HCT116 (cell line): Measurements from ENCODE around the gene MSANTD3. TPM values are rescaled to one million over a fixed set of nuclear protein-coding genes. Genes with fewer than 3 reads are reported as not detected.

Experiments used
- ATAC-seq: fragments of 200-7000 bp; cut with Tn5 transposase; 2 replicates; pipeline ENCODE4 v1.9.1; 2020; ENCODE audit warnings: mild to moderate bottlenecking, moderate library complexity
- BruUV-seq: library from RNA; stranded (reverse); fragments of 400-500 nt; replicated peaks from 2 replicates; lab custom pipeline; 2021; lab: Mats Ljungman, UMichigan
- CTCF ChIA-PET: fragments of 300-600 bp; sonication (Branson Sonifier 250); formaldehyde crosslinking; loops from one replicate; lab custom pipeline; 2021; ENCODE audit warnings: antibody characterized with exemption; lab: Charles Lee
- POLR2A ChIA-PET: fragments of 300-600, 350-600 bp; sonication (Branson Sonifier 250); formaldehyde crosslinking; loops from one replicate; lab custom pipeline; 2021; ENCODE audit warnings: antibody characterized with exemption; lab: Charles Lee
- RAD21 ChIA-PET, 2 experiments: fragments of 300-600 bp; sonication (Branson Sonifier 250); formaldehyde crosslinking; loops; one replicate each; lab custom pipeline; 2023; ENCODE audit warnings: low total read pairs in 2 of 2; ENCODE audit not compliant: uncharacterized antibody in 2 of 2, unreplicated experiment in 2 of 2, low non-redundant PET in 1 of 2; lab: Charles Lee
- DNase-seq: peaks from one replicate; pipeline ENCODE4 v3.0.0-alpha.2; 2010; ENCODE audit warnings: low read depth, low spot score
- H2AFZ ChIP-seq: fragments of 200-600 bp; shearing (Covaris generic), sonication (generic); 2 replicates; pipeline ENCODE4 v1.6.1; 2017; ENCODE audit warnings: low read depth, mixed run types, mixed read lengths, antibody characterized with exemption, low read length; ENCODE audit not compliant: poor library complexity, severe bottlenecking
- H3K27ac ChIP-seq: 2 replicates; pipeline ENCODE4 v1.5.1; 2012; ENCODE audit warnings: low read depth, low read length
- H3K27me3 ChIP-seq: fragments of 200-600 bp; sonication (generic); 2 replicates; pipeline ENCODE4 v1.6.1; 2016; ENCODE audit warnings: mixed run types, low read length, mixed read lengths; ENCODE audit not compliant: insufficient read depth
- H3K36me3 ChIP-seq, 2 experiments: fragments of 200-500 bp in 1 of 2; fragments of 200-600 bp in 1 of 2; sonication (Bioruptor generic) in 1 of 2; sonication (generic) in 1 of 2; 2 replicates each; pipeline versions ENCODE4 v1.5.1 to v1.6.1; 2014 to 2016; ENCODE audit warnings: low read length in 2 of 2, inconsistent platforms in 1 of 2, mixed read lengths in 1 of 2, mixed run types in 1 of 2; ENCODE audit not compliant: insufficient read depth in 2 of 2, control insufficient read depth in 1 of 2
- H3K4me1 ChIP-seq, 2 experiments: fragments of 200-600 bp in 1 of 2; sonication (generic) in 1 of 2; 2 replicates each; pipeline versions ENCODE4 v1.5.1 to v1.6.1; 2012 to 2017; ENCODE audit warnings: low read length in 2 of 2, inconsistent platforms in 1 of 2, mild to moderate bottlenecking in 1 of 2, mixed read lengths in 1 of 2, mixed run types in 1 of 2, moderate library complexity in 1 of 2; ENCODE audit not compliant: insufficient read depth in 2 of 2, control insufficient read depth in 1 of 2
- H3K4me2 ChIP-seq: fragments of 200-600 bp; sonication (generic); 2 replicates; pipeline ENCODE4 v1.6.1; 2017; ENCODE audit warnings: mixed run types, low read length, mixed read lengths
- H3K4me3 ChIP-seq, 2 experiments: fragments of 200-600 bp in 1 of 2; sonication (generic) in 1 of 2; replicated peaks in 1 of 2; 2 replicates each; pipeline ENCODE4 v1.5.1; 2011 to 2016; ENCODE audit warnings: low read length in 2 of 2, control low read depth in 1 of 2, low read depth in 1 of 2, mild to moderate bottlenecking in 1 of 2, mixed read lengths in 1 of 2, mixed run types in 1 of 2
- H3K79me2 ChIP-seq: fragments of 200-600 bp; sonication (generic); 2 replicates; pipeline ENCODE4 v1.6.1; 2017; ENCODE audit warnings: mild to moderate bottlenecking, mixed run types, low read length, moderate library complexity, mixed read lengths; ENCODE audit not compliant: insufficient read depth
- H3K9ac ChIP-seq: fragments of 200-600 bp; sonication (generic); 2 replicates; pipeline ENCODE4 v1.6.1; 2016; ENCODE audit warnings: low read length, mixed read lengths
- H3K9me2 ChIP-seq: fragments of 200-600 bp; sonication (generic), shearing (Covaris generic); 2 replicates; pipeline ENCODE4 v1.6.1; 2017; ENCODE audit warnings: mixed run types, mild to moderate bottlenecking, moderate library complexity; ENCODE audit not compliant: insufficient read depth
- H3K9me3 ChIP-seq, 2 experiments: fragments of 200-500 bp in 1 of 2; fragments of 200-600 bp in 1 of 2; sonication (Bioruptor generic) in 1 of 2; sonication (generic) in 1 of 2; 2 replicates each; pipeline ENCODE4 v1.6.1; 2014 to 2017; ENCODE audit warnings: low read length in 2 of 2, mixed read lengths in 2 of 2, inconsistent platforms in 1 of 2, low read depth in 1 of 2, mild to moderate bottlenecking in 1 of 2, mixed run types in 1 of 2, moderate library complexity in 1 of 2; ENCODE audit not compliant: control insufficient read depth in 1 of 2, insufficient read depth in 1 of 2
- H4K20me1 ChIP-seq: fragments of 200-600 bp; sonication (generic), shearing (Covaris generic); 2 replicates; pipeline ENCODE4 v1.6.1; 2017; ENCODE audit warnings: mixed run types, mild to moderate bottlenecking, moderate library complexity; ENCODE audit not compliant: insufficient read depth
- ATF3 ChIP-seq: IDR thresholded peaks from 2 replicates; pipeline ENCODE4 v1.6.1; 2012
- CBX3 ChIP-seq: IDR thresholded peaks from 2 replicates; pipeline ENCODE4 v1.6.1; 2012; ENCODE audit warnings: low read depth
- CEBPB ChIP-seq: IDR thresholded peaks from 2 replicates; pipeline ENCODE4 v1.6.1; 2012; ENCODE audit warnings: low read depth
- ELF1 ChIP-seq: IDR thresholded peaks from 2 replicates; pipeline ENCODE4 v1.6.1; 2012; ENCODE audit warnings: low read depth, borderline replicate concordance
- EZH2 ChIP-seq: fragments of 200-600 bp; sonication (generic); IDR thresholded peaks from 2 replicates; pipeline ENCODE4 v1.6.1; 2017; ENCODE audit warnings: antibody characterized with exemption, mixed run types
- FOSL1 ChIP-seq: IDR thresholded peaks from 2 replicates; pipeline ENCODE4 v1.6.1; 2012; ENCODE audit warnings: low read depth
- JUND ChIP-seq: IDR thresholded peaks from 2 replicates; pipeline ENCODE4 v1.6.1; 2012
- POLR2A ChIP-seq: IDR thresholded peaks from 2 replicates; pipeline ENCODE4 v1.7.0; 2011; ENCODE audit warnings: borderline replicate concordance; ENCODE audit not compliant: insufficient read depth, insufficient read length; ENCODE audit errors: extremely low read depth
- POLR2AphosphoS5 ChIP-seq: IDR thresholded peaks from 2 replicates; pipeline ENCODE4 v1.6.1; 2011; ENCODE audit warnings: mild to moderate bottlenecking, low read depth, low read length, moderate library complexity
- SIN3A ChIP-seq: IDR thresholded peaks from 2 replicates; pipeline ENCODE4 v1.6.1; 2012; ENCODE audit warnings: low read depth
- SP1 ChIP-seq: IDR thresholded peaks from 2 replicates; pipeline ENCODE4 v1.6.1; 2012; ENCODE audit warnings: low read depth
- TCF7L2 ChIP-seq: IDR thresholded peaks from 2 replicates; pipeline ENCODE4 v1.7.0; 2011; ENCODE audit warnings: borderline replicate concordance, inconsistent platforms; ENCODE audit not compliant: insufficient read depth, insufficient read length; ENCODE audit errors: extremely low read depth
- YY1 ChIP-seq: IDR thresholded peaks from 2 replicates; pipeline ENCODE4 v1.6.1; 2011; ENCODE audit warnings: low read length, low read depth, moderate library complexity, mild to moderate bottlenecking; ENCODE audit not compliant: insufficient replicate concordance; ENCODE audit errors: extremely low read depth
- ZFX ChIP-seq: fragments of 450-650 bp; IDR thresholded peaks from 2 replicates; pipeline ENCODE4 v1.6.1; 2017
- ZNF274 ChIP-seq: fragments of 200-500 bp; sonication (Bioruptor generic); IDR thresholded peaks from 2 replicates; pipeline ENCODE4 v1.6.1; 2014; ENCODE audit warnings: mild to moderate bottlenecking, low read depth, low read length, inconsistent platforms
- intact Hi-C: fragments of 100-400 bp; cut with micrococcal nuclease; formaldehyde crosslinking; loops from 2 replicates; pipeline ENCODE4 v1.10.0; 2022
- total RNA-seq: library from RNA; stranded (reverse); gene quantifications from one replicate; pipeline ENCODE4 v1.2.1, GENCODE V29; 2021; ENCODE audit not compliant: unreplicated experiment
- TF ChIP-seq, protein P1 (sequence below): IDR thresholded peaks from 2 replicates; pipeline ENCODE4 v1.6.1; 2012
- TF ChIP-seq, protein P2 (sequence below): IDR thresholded peaks from 2 replicates; pipeline ENCODE4 v1.6.1; 2012; ENCODE audit warnings: low read depth
- TF ChIP-seq, protein P3 (sequence below): IDR thresholded peaks from 2 replicates; pipeline ENCODE4 v1.6.1; 2011; ENCODE audit warnings: mild to moderate bottlenecking, low read length, moderate library complexity; ENCODE audit not compliant: insufficient replicate concordance; ENCODE audit errors: extremely low read depth

Gene MSANTD3
- total RNA-seq, 1 experiment from 2014 or later: 31.3 TPM

DNA sequence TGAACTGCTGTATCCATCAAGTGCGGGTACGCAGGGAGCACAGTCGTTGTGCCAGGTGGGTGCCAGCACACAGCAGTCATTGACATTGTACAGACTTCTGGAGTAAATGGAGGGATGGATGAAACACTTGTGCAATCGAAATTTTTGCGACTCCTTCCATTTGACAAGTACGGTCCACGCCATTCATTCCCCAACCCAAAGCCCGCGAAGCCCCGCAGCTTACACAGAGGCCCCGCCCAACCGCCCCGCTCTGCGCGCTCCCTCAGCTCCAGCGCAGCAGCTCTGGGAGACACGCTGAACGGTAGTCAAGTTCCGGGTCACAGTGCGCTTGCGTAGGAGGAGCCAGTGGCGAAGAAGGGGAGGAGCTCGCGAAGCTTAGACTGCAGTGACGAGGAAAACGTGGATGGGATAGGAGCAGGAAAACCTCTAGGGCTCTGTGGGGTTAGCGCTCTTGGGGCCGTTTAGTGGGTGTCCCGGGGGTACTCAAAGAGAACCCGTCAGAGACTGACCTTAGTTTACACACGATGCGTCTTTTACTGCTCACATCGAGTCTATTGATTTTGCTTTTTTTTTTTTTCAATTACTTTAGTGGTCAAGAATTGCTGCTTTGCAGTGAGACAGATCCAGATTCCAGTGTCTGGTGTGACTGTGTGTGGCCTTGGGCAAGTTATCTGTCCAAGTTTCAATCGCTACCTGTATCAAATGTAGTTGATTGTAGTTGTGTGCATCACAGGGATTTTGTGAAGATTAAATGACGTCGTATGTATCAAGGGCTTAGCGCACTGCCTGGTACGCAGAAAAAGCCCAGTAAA is 15.3 kb upstream of the MSANTD3 start:
- RAD21 ChIA-PET: no interaction called here
- TF ChIP-seq, protein P1, sequence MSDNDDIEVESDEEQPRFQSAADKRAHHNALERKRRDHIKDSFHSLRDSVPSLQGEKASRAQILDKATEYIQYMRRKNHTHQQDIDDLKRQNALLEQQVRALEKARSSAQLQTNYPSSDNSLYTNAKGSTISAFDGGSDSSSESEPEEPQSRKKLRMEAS: no peak
- TF ChIP-seq JUND (no peak), EZH2 (no peak), ZFX (no peak), SIN3A (no peak), CEBPB (no peak), ELF1 (no peak), YY1 (no peak), POLR2A (no peak), POLR2AphosphoS5 (no peak), SP1 (no peak), ATF3 (no peak), ZNF274 (no peak), TCF7L2 (no peak), FOSL1 (no peak), CBX3 (no peak)
- TF ChIP-seq, protein P2, sequence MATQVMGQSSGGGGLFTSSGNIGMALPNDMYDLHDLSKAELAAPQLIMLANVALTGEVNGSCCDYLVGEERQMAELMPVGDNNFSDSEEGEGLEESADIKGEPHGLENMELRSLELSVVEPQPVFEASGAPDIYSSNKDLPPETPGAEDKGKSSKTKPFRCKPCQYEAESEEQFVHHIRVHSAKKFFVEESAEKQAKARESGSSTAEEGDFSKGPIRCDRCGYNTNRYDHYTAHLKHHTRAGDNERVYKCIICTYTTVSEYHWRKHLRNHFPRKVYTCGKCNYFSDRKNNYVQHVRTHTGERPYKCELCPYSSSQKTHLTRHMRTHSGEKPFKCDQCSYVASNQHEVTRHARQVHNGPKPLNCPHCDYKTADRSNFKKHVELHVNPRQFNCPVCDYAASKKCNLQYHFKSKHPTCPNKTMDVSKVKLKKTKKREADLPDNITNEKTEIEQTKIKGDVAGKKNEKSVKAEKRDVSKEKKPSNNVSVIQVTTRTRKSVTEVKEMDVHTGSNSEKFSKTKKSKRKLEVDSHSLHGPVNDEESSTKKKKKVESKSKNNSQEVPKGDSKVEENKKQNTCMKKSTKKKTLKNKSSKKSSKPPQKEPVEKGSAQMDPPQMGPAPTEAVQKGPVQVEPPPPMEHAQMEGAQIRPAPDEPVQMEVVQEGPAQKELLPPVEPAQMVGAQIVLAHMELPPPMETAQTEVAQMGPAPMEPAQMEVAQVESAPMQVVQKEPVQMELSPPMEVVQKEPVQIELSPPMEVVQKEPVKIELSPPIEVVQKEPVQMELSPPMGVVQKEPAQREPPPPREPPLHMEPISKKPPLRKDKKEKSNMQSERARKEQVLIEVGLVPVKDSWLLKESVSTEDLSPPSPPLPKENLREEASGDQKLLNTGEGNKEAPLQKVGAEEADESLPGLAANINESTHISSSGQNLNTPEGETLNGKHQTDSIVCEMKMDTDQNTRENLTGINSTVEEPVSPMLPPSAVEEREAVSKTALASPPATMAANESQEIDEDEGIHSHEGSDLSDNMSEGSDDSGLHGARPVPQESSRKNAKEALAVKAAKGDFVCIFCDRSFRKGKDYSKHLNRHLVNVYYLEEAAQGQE: no peak
- TF ChIP-seq, protein P3, sequence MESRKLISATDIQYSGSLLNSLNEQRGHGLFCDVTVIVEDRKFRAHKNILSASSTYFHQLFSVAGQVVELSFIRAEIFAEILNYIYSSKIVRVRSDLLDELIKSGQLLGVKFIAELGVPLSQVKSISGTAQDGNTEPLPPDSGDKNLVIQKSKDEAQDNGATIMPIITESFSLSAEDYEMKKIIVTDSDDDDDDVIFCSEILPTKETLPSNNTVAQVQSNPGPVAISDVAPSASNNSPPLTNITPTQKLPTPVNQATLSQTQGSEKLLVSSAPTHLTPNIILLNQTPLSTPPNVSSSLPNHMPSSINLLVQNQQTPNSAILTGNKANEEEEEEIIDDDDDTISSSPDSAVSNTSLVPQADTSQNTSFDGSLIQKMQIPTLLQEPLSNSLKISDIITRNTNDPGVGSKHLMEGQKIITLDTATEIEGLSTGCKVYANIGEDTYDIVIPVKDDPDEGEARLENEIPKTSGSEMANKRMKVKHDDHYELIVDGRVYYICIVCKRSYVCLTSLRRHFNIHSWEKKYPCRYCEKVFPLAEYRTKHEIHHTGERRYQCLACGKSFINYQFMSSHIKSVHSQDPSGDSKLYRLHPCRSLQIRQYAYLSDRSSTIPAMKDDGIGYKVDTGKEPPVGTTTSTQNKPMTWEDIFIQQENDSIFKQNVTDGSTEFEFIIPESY: no peak
- no peak overlapping the region for H3K9ac ChIP-seq
- H3K9me2 ChIP-seq: no peaks in the 10 kb centered on the region
- no peak overlapping the region for H3K27ac ChIP-seq
- H3K27me3 ChIP-seq: no peaks in the 10 kb centered on the region
- H3K4me1 ChIP-seq: no peaks in the 10 kb centered on the region
- no peak overlapping the region for H2AFZ ChIP-seq
- CTCF ChIA-PET: no interaction called here
- no peaks in the 10 kb centered on the region for H3K36me3 ChIP-seq
- no peaks in the 10 kb centered on the region for H3K9me3 ChIP-seq
- POLR2A ChIA-PET: no interaction called here
- ATAC-seq (no peak), DNase-seq (no peak)
- no peaks in the 10 kb centered on the region for H4K20me1 ChIP-seq
- BruUV-seq: no TSS peak
- H3K4me3 ChIP-seq: no peak overlapping the region
- H3K79me2 ChIP-seq: no peaks in the 10 kb centered on the region
- intact Hi-C loops: no loop called here
- H3K4me2 ChIP-seq: no peak overlapping the region
